HG02938 (cell line): ENCODE measurements around the gene PRKN.

Experiments used
- ATAC-seq: cut with Tn5 transposase; IDR thresholded peaks from one replicate; pipeline ENCODE4 v1.9.1; 2021; ENCODE audit warnings: mild to moderate bottlenecking, moderate library complexity; ENCODE audit not compliant: unreplicated experiment

Gene PRKN

GRCh38 chr6:161647234-161647633 is 1080.3 kb downstream of the PRKN start:
- no peak for ATAC-seq

GRCh38 chr6:161644521-161644920 is 1083.0 kb downstream of the PRKN start:
- no peak for ATAC-seq

DNA sequence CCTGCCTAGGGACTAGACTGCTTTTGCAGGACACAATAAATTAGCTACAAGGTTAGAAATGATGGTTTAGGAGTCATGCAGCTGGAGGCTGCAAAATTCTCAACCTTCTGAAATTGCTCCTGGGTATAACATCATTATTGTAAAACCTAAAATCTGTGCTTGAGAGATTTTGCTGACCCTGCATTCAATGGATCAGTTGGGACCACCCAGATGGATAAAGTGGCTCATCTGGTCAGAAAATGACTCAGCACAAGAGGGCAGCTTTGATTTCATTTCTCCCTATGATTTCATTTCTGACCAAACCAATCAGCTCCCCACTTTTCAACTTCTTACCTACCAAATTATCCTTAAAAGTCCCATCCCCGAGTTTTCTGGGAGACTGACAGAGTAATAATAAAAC is 1086.4 kb downstream of the PRKN start:
- no peak for ATAC-seq

DNA sequence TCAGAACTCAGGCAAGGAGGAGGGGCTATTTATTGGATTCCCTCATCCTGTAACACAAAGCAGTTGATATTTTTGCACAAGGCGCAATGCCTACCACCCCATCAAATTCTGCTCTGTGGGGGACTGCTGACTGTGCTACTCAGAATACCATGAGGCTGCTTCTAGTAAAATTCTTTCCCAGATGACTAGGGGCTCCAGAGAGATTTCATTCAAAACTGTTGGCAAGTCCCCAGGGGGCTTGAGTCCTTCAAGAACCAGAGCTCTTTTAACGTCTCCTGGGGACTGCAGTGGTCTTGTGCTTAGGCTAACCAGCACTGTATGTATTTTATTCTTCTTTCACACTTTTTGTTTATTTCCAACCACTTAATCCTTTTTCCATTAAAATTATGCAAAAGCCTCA is 1087.8 kb downstream of the PRKN start:
- no peak for ATAC-seq

DNA sequence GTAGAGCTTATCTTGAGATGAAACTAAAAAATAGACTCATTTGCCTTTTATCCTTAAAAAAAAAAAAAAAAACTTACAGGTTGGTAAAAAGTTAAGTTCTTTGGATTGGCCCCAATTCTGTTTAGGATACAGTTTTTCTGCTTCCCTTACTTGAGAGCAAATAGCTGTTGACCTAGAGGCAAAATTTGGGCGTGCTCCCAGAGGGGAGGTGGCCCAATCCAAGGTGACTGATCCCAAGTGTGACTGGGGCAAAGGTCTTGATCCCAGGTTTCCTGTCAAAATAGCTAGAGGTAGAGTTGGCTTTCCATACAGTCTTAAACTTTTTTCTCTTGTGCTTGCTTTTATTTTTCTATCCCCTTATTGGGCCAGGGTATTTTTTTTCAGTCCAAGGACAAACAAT is 1089.9 kb downstream of the PRKN start:
- no peak for ATAC-seq

DNA sequence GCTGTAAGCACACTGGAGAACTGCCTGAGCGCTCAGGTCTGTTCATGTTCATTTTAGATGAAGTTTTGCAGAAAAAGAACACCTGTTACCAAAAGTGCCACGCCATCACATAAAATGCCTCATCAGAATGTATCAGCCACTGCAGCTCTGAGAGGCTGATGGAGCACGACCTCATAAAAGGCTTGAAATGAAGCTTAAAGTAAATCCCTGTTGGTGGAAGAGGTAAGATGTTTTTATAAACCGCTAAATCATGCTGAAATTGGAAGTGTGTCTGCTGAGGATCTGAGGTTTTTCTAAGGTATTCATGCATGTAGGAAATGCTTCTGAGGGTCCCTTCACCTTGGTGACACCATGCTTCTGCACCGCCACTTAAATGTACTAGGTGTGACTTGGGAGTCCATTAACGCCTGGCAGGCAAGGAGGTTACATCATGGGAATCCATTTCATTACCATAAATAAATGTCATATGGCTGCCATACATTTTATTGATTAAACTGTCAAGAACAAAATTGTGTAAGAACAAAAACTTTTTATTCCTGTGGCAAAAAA is 1090.6 kb downstream of the PRKN start:
- ATAC-seq: no peak

DNA sequence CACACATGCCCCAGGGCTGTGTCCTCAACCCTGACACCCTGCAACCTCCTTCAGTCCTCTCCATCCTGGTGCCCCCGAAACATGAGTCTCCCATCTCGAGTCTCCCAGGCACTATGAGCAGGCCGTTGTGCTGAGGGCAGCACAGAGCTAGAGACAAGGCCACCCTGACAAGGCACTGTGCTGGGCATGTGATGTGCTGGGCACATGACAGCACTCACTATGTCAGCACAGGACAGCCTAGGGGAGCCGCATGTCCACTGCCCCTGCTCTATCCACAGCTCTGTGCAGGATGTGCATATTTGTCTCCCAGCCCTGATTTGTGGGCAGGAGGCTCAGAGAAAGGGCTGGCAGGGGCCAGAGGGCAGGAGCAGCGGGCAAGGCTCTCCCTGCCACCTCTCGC is 1091.6 kb downstream of the PRKN start:
- no peak for ATAC-seq

DNA sequence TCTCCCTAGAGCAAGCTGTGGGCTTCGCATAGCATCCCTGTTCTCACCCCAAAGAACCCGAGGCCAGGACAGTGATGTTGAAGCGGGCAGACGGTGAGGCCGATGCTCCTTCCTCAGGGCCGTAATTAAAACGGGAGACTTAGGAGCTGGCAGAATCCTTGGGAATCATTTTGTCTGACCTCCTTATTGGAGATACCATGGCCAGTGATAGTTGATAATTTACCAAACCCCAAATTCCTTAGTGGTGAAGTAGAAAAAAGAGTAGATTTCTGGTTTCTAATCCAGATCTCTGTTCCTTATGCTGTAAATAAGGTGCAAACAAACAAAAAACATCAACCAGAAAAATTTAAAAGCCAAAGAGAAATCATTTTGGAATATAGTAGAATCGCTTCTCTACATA is 1092.7 kb downstream of the PRKN start:
- ATAC-seq: no peak

GRCh38 chr6:161631676-161632194 is 1095.8 kb downstream of the PRKN start:
- ATAC-seq: no peak

DNA sequence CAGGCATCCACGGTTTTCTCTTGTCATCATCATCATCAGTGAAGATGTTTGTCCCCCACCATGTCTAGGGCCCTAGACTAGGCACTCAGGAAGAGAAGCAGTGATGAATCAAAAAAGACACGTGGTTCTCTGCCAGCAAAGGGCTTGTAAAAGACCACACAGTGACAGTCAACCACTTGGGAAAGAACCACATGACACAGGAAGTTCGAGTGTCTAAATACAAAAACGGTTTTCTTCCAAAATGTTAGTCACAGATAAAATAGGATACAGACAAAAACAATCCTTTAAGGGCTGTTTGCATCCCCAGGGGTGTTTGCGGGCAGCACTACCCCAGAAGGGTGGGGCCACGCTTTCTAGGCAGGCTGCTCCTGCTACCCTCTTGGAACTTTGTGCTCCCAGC is 1096.9 kb downstream of the PRKN start:
- ATAC-seq: no peak

DNA sequence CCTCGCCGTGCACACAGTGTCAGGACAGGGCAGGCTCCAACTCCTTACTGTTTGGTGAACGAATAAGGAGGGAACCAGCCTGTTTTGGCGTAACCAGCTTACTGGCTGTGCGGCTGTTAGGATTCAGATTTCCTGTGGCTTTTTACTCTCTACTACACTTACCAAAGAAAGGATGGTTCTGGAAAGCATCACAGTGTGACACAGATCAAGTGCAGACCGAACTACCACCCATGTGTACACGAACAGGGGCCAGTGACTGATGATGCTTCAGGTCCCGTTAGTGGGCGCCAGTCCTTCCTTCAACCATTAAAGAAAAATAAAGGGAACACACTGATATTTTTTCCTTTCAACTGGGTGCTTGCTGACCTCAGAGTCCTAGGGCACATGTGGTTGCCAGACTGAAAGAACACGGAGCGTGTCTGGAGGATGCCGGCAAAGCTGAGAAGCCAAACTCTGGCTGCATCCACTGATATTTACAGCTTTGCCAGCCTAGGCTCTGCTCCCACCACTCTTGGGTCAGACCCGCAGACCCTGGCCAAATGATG is 1101.4 kb downstream of the PRKN start:
- ATAC-seq: no peak

- ATAC-seq: no peak
Measured at GRCh38 chr6:161624111-161624510, 1103.5 kb downstream of the PRKN start.

DNA sequence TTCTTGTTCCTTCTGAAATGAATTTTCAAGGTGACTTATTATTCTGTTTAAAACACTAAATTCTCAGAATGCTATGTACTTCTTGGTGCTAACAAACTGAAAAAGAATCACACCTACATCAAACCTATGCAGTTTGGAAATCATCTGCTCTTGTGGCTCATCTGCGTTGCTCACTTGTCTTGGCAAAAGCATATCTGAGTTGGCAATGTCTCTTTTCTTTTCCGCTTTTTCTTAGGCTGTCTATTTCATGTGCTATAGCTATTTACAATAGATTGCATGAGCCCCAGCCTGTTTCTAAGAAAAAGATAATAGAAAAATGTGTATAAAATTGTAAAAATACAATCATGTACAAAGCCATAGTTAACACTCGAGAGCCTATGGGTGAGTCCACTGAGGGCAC is 1104.8 kb downstream of the PRKN start:
- ATAC-seq: no peak

DNA sequence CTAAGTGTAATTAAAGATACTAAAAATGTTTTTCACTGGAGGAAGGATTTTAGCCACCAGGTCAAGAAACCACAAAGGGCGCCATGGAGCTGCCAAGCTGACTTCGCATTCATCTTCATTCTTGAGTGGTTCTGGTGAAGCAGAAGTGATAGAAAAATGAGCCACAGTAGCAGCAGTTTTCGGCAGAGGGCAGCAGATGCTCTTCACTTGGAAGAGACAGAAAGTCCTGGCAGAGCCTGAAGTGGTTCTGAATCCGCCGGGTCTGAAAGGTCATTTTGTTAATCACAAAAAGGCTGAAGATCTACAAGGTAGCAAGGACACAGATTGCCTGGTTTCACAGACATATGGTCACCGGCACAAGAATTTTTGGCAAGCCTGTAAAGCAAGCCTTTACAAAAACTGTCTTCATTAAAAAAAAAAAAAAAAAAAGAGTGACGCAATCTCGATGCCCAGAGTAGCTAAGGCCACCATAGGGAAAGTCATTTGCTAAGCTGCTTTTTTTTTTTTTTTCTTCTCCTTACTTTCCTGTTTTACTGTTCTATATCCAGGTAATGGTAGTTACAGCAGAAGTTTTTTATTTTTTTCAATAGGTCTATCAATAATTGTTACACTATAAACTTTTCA is 1108.6 kb downstream of the PRKN start:
- ATAC-seq: no peak

DNA sequence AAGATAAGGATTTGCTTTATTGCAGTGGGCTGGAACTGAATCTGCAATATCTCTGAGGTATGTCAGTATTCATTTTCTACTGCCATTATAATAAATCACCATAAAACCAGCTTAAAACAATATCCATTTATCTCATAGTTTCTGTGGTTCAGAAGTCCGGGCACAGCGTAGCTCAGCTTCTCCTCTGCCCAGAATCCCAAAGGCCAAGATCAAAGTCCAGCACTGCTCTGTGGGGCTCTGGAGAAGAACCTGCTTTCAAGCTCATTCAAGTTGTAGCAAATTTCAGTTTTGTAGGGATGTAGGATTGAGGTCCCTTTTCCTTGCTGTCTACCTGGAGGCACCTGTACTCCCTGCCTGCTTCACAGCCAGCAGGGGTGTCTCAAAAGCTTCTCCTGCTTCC is 1113.9 kb downstream of the PRKN start:
- no peak for ATAC-seq

DNA sequence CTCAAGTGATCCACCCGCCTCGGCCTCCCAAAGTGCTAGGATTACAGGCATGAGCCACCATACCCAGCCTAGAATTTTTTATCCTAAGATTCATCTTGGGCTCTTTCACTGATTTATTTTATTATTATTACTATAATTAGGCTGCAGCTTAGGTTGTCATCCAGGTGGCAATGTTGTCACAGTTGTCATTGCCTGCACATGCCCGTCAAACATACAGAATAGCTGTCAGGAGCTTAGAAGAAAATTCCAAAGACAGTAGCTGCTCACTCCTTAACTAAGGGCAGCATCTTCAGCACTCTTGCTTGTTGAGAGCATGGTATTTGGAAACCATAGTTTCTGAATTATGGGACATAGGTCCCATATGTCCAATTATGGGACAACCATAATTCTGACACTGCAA is 1118.8 kb downstream of the PRKN start:
- ATAC-seq: no peak

DNA sequence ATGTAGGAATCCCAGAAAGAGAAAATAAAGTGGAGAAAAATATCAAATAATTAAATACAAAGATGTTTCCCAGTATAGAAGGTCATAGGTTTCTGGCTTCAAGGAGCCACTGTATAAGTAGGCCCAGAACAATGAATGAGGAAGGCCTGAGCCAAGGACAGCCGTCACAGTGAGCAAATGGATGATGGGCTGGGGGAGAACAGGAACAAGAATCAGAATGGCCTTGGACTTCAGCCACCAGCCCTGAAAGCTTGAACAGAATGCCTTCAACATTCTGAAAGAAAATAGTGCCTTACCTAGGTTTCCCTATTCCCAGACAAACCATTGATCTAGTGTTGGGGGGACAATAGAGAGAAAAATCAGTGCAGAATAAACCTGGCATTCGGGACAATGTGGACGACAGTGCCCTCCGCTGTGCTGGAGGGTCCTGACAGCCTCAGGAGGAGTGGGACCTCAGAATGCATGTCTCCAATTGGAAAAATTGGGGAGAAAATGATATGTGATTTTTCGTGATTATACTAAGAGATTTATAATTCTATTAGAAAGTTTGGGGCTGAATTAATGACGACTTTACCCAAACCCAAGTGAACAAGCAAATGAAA is 1119.8 kb downstream of the PRKN start:
- ATAC-seq: no peak

DNA sequence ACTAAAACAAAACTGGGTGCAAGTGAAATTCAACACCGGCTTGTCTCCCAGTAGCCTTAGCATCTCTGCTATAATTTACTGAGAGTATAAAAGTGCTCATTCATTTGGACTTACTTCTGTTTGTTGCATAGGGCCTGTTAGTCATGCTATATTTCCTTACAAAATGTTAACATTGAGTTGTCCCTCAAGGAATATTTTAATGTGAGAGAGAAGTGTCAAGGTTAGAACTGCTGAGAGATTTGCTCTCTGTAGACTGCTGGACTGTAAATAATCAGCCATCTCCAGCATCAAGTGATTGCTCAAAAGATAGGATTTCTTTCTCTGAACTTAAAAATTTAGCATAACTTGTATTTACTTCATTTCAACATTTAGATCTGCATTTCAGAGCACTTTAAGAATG is 1125.2 kb downstream of the PRKN start:
- no peak for ATAC-seq

DNA sequence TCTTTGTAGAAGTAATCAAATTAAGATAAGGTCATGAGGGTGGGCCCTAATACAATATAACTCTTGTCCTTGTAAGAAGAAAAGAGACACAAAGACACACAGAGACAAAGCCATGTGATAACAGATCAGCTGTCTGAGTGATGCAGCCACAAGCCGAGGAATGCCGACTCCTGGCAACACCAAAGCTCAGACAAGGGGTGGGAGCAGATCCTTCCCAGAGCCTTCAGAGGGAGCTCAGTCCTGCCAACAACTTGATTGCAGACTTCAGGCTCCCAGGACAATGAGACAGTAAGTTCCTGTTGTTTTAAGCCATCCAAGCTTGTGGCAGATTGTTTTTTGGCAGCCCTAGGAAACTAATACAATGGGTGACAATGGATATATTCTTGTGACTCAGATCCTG is 1128.7 kb downstream of the PRKN start:
- no peak for ATAC-seq

DNA sequence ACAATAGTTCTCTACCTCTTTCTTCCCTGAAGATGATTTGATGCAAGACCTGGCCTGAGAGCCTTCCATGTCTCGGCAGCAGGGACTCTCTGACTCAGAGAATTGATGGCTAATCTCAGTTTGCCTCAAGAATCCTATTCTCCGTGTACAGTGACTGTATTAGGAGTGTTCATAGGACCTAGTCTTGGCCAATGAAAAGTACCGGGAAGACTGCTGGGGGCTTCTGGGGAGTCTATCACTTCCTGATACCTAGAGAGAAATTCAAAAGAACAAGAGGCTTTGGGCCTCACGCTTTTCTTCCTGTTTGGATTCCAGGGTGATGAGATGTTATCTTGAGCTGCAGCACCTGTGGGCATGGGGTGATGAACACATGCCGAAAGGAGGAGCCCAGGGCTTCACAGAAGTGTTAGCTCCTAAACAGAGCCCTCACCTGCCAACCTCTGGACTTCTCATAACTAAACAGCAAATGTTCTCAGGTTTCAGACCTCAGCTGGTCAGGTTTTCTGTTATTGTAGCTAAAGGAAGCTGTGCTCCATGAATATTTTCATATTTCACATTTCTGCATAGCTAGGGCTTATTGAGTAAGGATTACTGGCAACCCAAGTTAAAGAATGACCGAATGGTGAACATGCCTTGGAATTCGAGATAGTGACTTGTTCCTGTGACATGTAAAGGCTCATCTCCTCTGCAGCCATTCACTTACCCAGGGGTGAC is 1130.6 kb downstream of the PRKN start:
- ATAC-seq: no peak

DNA sequence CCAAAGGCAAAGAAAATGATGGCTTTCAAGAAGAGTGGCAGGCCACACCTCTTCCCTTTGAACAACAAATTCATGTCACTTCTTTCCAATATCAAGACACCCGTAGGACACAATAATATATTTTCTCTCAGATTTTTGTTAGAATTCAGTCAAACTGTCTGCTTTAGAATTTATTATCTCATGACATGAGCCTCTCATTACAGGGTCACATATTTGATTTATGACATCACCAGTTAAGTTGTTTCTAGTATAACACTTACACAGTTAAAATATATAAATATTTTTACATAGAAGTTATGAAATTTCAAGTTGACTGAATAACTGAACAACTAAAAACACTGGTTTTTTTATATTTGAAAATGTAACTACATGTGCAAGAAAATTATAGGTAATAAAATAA is 1133.2 kb downstream of the PRKN start:
- ATAC-seq: no peak
